Sigmoid colon (tissue), 7 donors: ENCODE results near the gene NLRP9. TPM values are rescaled to one million over a fixed set of nuclear protein-coding genes. Genes with fewer than 3 reads are reported as not detected.

Experiments
- DNase-seq: peaks from one replicate; pipeline ENCODE4 v3.0.0-alpha.2; 2019
- H3K27ac ChIP-seq, 4 donors: fragments of 200-600 bp; sonication (generic); one replicate each; pipeline ENCODE4 v1.5.1; 2016 to 2019; ENCODE audit warnings: mild to moderate bottlenecking in 1 of 4
- H3K27me3 ChIP-seq, 3 donors: fragments of 200-600 bp; sonication (generic); one replicate each; pipeline ENCODE4 v1.5.1; 2019; ENCODE audit warnings: mild to moderate bottlenecking in 1 of 3
- H3K36me3 ChIP-seq, 4 donors: fragments of 200-600 bp; sonication (generic); one replicate each; pipeline ENCODE4 v1.5.1; 2016 to 2019
- H3K4me1 ChIP-seq, 4 donors: fragments of 200-600 bp; sonication (generic); one replicate each; pipeline ENCODE4 v1.5.1; 2017 to 2019
- H3K4me3 ChIP-seq, 4 donors: fragments of 200-600 bp; sonication (generic); one replicate each; pipeline ENCODE4 v1.5.1; 2017 to 2019; ENCODE audit warnings: mild to moderate bottlenecking in 2 of 4, moderate library complexity in 1 of 4
- H3K9me3 ChIP-seq, 4 donors: fragments of 200-600 bp in 3 of 4; sonication (generic) in 3 of 4; one replicate each; pipeline versions ENCODE4 v1.5.1 to v1.6.1; 2013 to 2019
- EP300 ChIP-seq, 4 donors: sonication (generic); formaldehyde crosslinking; IDR thresholded peaks; one replicate each; pipeline ENCODE4 v1.6.1; 2017; ENCODE audit warnings: antibody characterized with exemption in 4 of 4
- POLR2A ChIP-seq, 2 donors: fragments of 450-650 bp; IDR thresholded peaks; one replicate each; pipeline ENCODE4 v1.6.1; 2016; ENCODE audit warnings: antibody characterized with exemption in 2 of 2, mild to moderate bottlenecking in 2 of 2, moderate library complexity in 2 of 2
- POLR2AphosphoS5 ChIP-seq, 4 donors: sonication (generic); formaldehyde crosslinking; IDR thresholded peaks; one replicate each; pipeline ENCODE4 v1.6.1; 2017; ENCODE audit warnings: antibody characterized with exemption in 4 of 4
- WGBS, 2 donors: extraction: QIAGEN DNeasy Blood & Tissue Kit; methylation state at CpG; one replicate each; pipeline ENCODE4 v1.1.7; 2013; 5-methylcytosine and 5-hydroxymethylcytosine counted together
- intact Hi-C: fragments of 100-400 bp; cut with DNase I; formaldehyde crosslinking; loops from one replicate; pipeline ENCODE4 v1.15.1; 2023
- polyA plus RNA-seq, 3 donors: library from polyadenylated mRNA; stranded (reverse); fragments of 200-250 nt; gene quantifications; one replicate each; pipeline ENCODE4 v1.2.3, GENCODE V29; 2013
- total RNA-seq, 4 donors: library from RNA; depleted of rRNA; stranded (reverse); fragments of >200 nt; gene quantifications; one replicate each; pipeline ENCODE4 v1.1.0, GENCODE V29; 2016
- TF ChIP-seq, protein P1 (sequence below), 4 experiments: fragments of 450-650 bp in 3 of 4; fragments of 200-600 bp in 1 of 4; IDR thresholded peaks; one replicate each; pipeline ENCODE4 v1.5.1; 2016 to 2019; ENCODE audit warnings: antibody characterized with exemption in 4 of 4, mild to moderate bottlenecking in 3 of 4, moderate library complexity in 2 of 4
- donor health status: healthy with polysubstance abuse.
- donor health status: Bipolar disorder and iron deficiency.
- donor health status: healthy.

Gene NLRP9
- total and polyA plus RNA-seq, 7 donors, result not detected

DNA sequence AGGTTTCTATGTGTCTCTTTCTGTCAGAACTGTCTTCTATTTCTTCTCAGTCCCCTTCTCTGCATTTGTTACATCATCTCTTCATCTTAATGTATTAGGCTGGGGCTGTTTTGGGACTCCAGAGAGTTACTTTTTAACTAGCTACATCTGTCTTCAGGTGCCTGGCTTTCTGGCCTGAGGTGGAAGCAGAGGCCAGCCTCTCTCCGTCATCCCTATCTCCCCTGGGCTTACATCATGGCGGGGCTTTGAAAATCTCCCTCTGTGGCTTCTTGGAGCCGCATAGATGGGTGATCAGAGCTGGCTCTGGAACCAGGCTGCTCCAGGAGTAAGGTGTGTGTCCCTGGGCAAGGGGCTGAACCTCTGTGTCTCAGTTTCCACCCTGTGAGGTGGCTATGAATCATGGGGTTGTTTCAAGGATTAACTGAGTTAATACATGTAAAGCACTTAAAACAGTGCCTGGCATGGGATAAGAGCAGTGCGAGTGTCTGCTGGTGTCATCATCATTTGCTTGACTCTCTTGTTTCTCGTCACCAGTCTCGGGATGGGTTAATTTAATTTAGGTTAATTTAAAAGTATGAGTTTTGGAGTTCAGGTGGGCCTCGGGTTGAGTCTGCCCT, 61.2 kb downstream of the NLRP9 start:
- H3K27ac ChIP-seq, result peak overlapping the region in 2 of 4 donors; percentile 3 to 4
- TF ChIP-seq, protein P1, sequence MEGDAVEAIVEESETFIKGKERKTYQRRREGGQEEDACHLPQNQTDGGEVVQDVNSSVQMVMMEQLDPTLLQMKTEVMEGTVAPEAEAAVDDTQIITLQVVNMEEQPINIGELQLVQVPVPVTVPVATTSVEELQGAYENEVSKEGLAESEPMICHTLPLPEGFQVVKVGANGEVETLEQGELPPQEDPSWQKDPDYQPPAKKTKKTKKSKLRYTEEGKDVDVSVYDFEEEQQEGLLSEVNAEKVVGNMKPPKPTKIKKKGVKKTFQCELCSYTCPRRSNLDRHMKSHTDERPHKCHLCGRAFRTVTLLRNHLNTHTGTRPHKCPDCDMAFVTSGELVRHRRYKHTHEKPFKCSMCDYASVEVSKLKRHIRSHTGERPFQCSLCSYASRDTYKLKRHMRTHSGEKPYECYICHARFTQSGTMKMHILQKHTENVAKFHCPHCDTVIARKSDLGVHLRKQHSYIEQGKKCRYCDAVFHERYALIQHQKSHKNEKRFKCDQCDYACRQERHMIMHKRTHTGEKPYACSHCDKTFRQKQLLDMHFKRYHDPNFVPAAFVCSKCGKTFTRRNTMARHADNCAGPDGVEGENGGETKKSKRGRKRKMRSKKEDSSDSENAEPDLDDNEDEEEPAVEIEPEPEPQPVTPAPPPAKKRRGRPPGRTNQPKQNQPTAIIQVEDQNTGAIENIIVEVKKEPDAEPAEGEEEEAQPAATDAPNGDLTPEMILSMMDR (IDR thresholded peaks at IDR 0.05), result no peak
- no peak for TF ChIP-seq POLR2AphosphoS5 (IDR thresholded peaks at IDR 0.05)
- no peaks in the 10 kb centered on the region for H3K27me3 ChIP-seq
- intact Hi-C loops, result loop anchor here (10.0 kb wide), 1 partner anchor 612 kb away; the partner anchor contains the start of gene RDH13
- no peaks in the 10 kb centered on the region for H3K9me3 ChIP-seq
- peaks cover 0 to 55% (median 42%) of the 10 kb centered on the region in 4 donors for H3K4me1 ChIP-seq
- H3K36me3 ChIP-seq, result peaks cover 4 to 55% (median 37%) of the 10 kb centered on the region in 4 donors
- H3K4me3 ChIP-seq, result no peak overlapping the region
- no peak for DNase-seq
- WGBS, 2 donors, result 50 to 71% methylated on average over 7 of the region's 7 CpGs

DNA sequence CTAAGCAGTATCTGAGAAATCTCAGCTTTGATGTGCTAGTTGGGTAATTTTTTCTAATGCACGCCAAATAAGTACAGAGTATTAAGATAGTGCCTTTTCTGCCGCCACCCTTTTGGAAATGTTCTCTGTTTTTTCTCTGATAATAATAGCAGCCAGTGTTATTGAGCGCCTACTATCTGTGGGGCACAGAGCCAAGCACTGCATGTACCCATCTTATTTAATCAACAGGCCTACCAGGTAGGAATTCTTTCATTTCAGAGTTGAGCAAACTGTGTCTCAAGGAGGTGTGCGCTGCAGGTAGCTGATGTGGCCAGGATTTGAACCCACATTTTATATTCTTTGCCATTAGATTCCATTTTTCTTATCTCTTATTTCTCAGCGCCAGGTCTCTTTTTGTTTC, 61.8 kb downstream of the NLRP9 start:
- Histone ChIP-seq H3K27me3 (no peaks in the 10 kb centered on the region), H3K36me3 (peaks cover 4 to 55% (median 34%) of the 10 kb centered on the region in 4 donors), H3K4me3 (peak overlapping the region in 3 of 4 donors; percentile 89 to 99 (median 98)), H3K9me3 (no peaks in the 10 kb centered on the region), H3K27ac (no peak overlapping the region), H3K4me1 (peaks cover 0 to 55% (median 42%) of the 10 kb centered on the region in 4 donors)
- intact Hi-C loops, result loop anchor here (10.0 kb wide), 1 partner anchor 612 kb away; the partner anchor contains the start of gene RDH13
- TF ChIP-seq POLR2A (IDR thresholded peaks at IDR 0.05), result no peak
- TF ChIP-seq, protein P1 (IDR thresholded peaks at IDR 0.05), result no peak
- TF ChIP-seq POLR2AphosphoS5 (IDR thresholded peaks at IDR 0.05), result no peak
- TF ChIP-seq EP300 (IDR thresholded peaks at IDR 0.05), result no peak
- DNase-seq, result no peak
- WGBS, 2 donors, result 29 to 64% methylated on average over 5 of the region's 5 CpGs

DNA sequence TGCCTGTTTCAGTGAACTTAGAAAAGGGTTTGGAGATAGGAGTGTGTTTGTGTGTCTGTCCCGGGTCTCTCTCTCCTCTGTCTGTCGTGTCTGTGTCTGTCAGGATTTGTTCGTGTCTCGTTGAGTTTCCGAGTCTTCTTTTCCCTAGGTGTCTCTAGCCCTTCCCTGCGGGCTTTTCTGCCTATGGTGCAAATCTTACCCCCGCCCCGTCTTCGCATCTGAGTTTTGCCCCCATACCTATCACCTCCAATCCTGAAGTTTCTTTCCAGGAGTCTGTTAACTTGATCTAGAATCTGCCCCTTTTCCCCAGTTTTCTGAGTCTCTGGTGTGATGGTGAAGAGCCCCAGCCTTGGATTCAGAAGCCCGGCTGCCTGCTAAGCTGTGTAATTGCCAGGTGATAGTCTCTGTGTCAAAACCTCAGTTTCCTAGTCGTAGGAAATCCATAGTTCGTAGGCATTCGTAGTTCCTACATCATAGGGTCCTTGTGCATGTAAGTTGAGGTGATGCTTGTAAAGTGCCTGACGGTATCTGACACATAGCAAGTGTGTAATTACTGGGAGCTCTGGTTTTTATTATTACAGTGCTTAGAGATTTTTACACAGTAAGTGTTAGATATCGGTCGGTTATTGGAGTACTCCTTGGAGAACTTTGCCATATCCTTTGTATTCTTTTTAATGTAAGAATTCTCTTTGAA, 62.4 kb downstream of the NLRP9 start:
- DNase-seq, result no peak
- Histone ChIP-seq H3K27ac (peak overlapping the region; percentile 86 to 98 (median 90)), H3K9me3 (no peaks in the 10 kb centered on the region), H3K36me3 (peaks cover 6 to 54% (median 32%) of the 10 kb centered on the region in 4 donors), H3K4me3 (peak overlapping the region; percentile 51 to 99 (median 94)), H3K4me1 (peaks cover 0 to 55% (median 42%) of the 10 kb centered on the region in 4 donors), H3K27me3 (no peaks in the 10 kb centered on the region)
- TF ChIP-seq POLR2AphosphoS5 (IDR thresholded peaks at IDR 0.05), result no peak
- no peak for TF ChIP-seq POLR2A (IDR thresholded peaks at IDR 0.05)
- 2 to 12% methylated on average over 16 of the region's 16 CpGs for WGBS, 2 donors
- intact Hi-C loops, result loop anchor here (10.0 kb wide), 1 partner anchor 611 kb away; the partner anchor contains the start of gene RDH13

DNA sequence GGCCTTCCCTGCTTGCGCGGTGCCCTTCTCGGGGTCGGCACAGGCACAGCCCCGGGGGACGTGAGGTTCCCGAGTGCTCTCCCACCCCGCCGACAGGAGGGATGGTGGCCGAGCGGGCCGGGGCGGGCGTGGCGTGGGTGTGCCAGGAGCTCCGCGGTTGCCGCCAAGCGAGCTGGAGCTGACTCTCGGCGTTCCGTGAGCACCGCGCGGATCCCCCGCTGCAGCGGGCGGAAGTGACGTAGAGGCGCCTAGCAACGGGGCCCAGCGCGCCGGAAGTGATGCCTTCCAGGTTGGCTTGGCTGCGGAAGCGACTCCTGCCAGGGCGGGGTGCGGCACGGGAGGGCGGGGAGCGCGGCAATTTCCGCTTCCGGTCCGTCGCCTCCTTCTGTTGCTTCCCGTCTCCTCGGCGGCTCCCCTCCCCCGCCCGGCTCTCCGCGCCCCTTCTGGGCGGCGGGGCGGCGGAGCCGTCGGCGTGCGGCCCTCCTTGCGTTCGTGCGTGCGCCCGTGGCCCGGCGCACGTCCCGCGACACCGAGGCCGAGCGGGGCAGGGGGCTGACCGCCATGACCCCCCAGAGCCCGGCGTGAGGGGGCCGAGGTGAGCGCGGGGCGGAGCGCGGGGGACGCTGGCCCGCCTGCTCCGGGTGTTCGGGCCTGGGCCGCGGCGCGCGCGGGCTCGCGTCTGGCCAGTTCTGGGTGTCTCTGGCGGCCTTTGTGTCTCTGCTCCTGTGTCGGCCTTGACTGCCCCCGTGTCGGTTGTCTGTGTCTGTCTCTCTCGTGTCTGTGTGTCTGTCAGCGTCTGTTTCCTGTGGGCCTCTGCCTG, 63.2 kb downstream of the NLRP9 start, which contains the start of gene EPN1:
EPN1 (plus strand) TSS at position 386 of the 820 bp plus-strand sequence. CDS start 3,402 bp downstream, outside the sequence.
- Histone ChIP-seq H3K27me3 (no peaks in the 10 kb centered on the region), H3K4me1 (peaks cover 0 to 49% (median 42%) of the 10 kb centered on the region in 4 donors), H3K36me3 (peaks cover 10 to 54% (median 35%) of the 10 kb centered on the region in 4 donors), H3K27ac (peak within 1 kb of the TSS; percentile 86 to 98 (median 90)), H3K9me3 (no peaks in the 10 kb centered on the region), H3K4me3 (peak within 1 kb of the TSS; percentile 51 to 99 (median 94))
- 0 to 1% methylated on average over 101 of the region's 101 CpGs for WGBS, 2 donors
- intact Hi-C loops, result loop anchor here (10.0 kb wide), 1 partner anchor 610 kb away; the partner anchor contains the start of gene RDH13
- TF ChIP-seq POLR2A (IDR thresholded peaks at IDR 0.05) (no peak), POLR2AphosphoS5 (IDR thresholded peaks at IDR 0.05) (peak; percentile 36 to 84 (median 81))
- TF ChIP-seq, protein P1 (IDR thresholded peaks at IDR 0.05), result no peak
- peak; percentile 99 for DNase-seq
